Measurements from ENCODE around the gene BNC2.
"Not testable (repeated sequence)": the region's sequence is repeated elsewhere in the genome, so short reads cannot be mapped to it uniquely, and the experiment has no call there.

BNC2 gene, protein sequence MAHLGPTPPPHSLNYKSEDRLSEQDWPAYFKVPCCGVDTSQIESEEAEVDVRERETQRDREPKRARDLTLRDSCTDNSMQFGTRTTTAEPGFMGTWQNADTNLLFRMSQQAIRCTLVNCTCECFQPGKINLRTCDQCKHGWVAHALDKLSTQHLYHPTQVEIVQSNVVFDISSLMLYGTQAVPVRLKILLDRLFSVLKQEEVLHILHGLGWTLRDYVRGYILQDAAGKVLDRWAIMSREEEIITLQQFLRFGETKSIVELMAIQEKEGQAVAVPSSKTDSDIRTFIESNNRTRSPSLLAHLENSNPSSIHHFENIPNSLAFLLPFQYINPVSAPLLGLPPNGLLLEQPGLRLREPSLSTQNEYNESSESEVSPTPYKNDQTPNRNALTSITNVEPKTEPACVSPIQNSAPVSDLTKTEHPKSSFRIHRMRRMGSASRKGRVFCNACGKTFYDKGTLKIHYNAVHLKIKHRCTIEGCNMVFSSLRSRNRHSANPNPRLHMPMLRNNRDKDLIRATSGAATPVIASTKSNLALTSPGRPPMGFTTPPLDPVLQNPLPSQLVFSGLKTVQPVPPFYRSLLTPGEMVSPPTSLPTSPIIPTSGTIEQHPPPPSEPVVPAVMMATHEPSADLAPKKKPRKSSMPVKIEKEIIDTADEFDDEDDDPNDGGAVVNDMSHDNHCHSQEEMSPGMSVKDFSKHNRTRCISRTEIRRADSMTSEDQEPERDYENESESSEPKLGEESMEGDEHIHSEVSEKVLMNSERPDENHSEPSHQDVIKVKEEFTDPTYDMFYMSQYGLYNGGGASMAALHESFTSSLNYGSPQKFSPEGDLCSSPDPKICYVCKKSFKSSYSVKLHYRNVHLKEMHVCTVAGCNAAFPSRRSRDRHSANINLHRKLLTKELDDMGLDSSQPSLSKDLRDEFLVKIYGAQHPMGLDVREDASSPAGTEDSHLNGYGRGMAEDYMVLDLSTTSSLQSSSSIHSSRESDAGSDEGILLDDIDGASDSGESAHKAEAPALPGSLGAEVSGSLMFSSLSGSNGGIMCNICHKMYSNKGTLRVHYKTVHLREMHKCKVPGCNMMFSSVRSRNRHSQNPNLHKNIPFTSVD

DNA sequence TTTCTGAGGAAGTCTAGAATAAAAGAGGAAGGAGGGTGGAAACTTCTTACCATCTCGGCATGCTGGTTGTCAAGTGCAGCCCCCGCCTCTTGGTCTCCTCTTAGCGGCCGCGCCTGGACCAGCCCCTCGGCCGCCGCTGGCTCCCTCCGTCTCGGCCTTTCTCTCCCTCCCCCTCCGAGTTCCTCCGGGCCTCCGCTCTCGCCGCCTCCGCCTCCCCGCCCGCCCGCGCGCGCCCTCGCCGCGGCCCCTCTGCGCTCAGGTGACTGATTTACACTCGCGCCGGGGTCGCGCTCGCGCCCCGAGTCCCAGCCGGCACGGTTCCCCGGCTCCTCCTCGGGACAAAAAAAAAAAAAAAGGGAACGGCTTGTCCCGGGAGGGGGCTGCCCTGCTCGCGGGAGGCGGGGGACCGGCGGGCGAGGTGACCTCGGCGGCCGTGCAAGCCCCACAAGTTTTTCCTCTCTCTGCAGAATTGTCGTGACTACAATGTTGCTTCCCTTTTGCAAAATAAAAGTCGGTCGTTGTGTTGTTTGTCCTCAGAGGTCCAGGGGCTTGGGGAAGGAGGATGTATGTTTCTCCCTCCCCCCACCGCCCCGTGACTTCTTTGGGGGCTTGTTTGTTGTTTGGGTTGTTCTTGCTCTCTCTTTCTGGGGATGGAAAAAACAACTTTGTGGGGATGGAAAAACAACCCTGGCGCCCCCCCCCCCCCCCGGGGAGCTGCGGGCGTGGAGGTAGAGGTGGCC is at the start of gene BNC2:
TSS of gene BNC2 (minus strand) at position 75 of the 740 bp plus-strand sequence. CDS start at position 53, 22 bp downstream.
- FAIRE-seq, result no peak

DNA sequence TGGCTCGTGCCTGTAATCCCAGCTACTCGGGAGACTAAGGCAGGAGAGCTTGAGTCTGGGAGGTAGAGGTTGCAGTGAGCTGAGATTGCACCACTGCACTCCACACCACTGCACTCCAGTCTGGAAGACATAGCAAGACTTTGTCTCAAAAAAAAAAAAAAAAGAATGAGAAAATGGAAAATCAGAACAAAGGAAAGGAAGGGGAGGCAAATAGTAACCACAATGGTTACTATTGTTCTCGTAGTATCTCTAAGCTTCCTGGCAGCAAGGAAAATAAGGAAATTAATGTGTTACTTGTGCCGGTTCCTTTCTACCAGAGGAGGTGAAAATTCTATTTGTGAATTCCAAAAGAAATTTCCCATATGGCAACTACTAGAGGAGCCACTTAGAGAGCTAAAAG is 48.5 kb upstream of the BNC2 start:
- no peak for FAIRE-seq

DNA sequence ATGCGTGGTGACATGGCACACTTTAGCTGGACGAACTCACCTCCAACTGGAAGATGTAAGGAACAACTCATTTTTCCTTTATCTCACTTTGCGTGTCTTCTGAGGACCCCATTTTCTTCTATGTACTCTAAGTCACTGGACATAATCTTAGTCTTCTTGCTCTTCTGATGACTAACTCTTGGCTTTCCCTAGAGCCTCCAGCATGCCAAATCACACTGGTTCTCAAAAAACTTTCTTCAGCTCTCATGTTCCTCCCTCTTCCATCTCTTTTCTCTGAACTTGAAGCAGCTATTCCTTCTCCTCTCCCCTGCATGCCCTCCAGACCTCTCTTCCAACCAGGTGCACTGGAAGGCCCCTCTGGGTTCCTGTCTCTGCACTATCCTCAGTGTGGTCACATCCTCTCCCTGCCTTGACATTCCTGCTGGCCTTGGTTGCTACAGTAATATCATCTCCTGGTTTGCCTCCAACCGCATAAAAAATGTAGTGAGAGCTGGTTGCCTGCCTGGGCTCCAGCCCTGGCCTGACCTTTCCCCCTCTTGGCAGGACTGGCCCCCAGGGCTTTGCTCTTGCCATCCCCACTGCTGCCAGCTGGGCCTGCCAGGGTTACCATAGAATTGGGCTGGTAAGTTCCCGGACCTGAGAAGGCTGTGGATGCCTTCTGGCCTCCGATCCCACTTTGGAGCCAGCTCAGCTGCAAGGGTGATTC is 44.8 kb upstream of the BNC2 start:
- FAIRE-seq, result no peak

DNA sequence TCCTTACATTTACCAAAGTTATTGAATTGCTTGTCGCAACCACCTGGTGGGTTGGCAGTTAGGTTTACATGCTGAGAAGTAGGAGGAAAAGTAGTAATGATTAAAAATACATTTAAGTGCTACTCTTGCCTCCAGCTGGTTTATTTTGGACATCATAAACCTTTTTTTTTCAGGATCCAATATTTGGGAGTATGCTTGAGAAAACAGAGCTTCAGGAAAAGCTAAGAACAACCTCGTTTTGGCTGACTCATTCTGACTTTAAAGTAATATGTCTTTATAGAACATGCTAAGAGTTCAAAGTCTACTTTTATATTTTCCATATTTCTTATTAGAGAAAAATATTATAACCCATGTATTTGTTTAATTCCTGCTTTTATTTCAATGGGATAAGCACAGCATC is 41.7 kb upstream of the BNC2 start:
- no peak for FAIRE-seq

DNA sequence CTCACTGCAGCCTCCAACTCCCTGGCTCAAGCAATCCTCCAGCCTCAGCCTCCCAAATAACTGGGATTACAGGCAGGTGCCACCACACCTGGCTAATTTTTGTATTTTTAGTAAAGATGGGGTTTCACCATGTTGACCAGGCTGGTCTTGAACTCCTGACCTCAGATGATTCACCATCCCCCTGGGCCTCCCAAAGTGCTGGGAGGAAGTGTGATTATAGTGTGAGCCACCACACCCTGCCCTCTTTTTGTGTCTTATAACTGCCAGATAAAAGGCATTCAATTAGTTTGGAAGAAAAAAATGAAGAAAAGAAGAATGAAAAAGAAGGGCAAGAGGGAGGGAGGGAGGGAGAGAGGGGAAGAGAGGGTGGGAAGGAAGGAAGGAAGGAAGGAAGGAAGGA is 37.7 kb upstream of the BNC2 start:
- not testable (repeated sequence) for FAIRE-seq

DNA sequence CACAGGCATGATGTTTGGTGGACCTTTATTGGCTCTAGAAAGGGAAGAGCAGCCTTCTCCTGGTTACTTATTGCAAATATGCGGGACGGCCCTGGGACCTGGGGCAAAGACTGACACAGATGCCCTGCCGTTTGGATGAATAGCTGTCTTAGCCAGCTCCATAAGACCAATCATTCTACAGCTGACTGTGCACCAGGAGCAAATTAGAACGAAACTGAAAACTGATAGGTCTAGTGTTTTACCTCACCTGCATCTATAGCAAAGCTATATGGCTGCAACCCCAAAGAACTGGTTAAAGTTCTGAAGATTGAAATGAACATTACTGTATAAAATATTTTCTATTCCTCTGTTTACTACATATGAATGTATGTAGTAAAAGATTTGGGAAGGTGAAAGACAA is 34.2 kb upstream of the BNC2 start:
- FAIRE-seq, result no peak

DNA sequence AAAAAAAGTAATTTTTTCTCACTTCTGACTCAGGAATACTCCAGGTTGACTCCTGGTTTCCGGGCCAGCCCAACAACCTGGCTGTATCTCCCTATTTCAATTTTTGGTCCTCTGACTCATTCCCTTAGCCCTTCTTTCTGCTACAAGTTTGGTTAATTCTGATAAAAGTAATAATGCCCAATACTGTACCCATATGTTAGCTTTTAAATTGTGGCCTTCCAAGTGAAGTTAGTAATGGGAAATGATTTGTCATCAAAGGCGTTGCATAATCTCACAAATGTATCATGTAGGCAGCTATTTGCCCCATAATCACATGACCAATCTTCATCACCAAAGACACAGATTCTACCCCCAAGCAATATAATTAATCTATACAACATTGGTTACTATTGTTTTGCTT is 31.1 kb upstream of the BNC2 start:
- no peak for FAIRE-seq

DNA sequence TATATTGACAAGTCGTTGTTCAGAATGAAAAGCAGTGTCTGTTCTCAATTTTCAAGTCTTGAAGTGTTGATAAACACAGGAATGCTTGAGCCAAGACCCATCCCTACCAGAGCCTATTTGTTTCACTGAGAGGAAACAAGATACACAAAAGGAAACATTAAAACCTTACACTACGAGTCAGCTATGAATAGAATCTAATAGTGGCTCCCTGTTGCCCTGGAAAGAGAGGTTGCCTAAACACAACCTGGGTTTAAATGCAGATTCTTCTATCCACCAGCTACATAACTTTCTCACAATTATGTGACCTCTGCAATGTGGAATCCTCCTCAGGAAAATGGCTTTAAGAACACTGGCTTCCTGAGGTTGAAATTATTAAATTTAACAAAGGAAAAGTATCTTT is 29.1 kb upstream of the BNC2 start:
- FAIRE-seq, result no peak

DNA sequence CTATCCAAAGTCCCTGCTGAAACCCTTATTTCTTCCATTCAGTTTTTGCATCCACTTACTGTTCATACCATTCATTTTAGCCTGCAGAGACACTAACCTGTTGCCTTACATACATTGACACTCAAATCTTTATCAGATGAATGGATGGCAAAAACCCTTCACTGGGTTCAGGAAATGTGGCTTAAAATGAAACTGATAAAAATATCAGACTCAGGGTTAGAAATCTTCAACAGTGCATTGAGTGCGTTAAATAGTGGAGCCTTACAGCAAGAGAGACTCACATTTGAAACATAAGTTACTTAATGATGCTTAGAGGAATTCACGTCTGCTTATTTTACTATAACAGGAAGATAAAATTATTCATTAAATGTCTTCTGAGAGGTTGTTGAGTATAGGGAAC is 28.0 kb upstream of the BNC2 start:
- no peak for FAIRE-seq

DNA sequence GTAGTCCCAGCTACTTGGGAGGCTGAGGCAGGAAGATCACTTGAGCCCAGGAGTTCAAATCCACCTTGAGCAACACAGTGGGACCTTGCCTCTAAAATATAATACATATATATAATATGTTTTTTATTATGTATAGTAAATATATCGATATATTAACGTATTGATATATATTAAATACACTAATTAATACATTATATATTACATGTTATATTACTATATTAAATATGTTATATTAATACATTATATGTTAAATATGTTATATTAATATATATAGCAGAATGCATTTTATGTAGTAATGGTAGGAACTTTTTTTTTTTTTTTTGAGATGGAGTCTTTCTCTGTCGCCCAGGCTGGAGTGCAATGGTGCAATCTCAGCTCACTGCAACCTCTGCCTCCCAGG is 18.1 kb upstream of the BNC2 start:
- peak; percentile 93 for FAIRE-seq

DNA sequence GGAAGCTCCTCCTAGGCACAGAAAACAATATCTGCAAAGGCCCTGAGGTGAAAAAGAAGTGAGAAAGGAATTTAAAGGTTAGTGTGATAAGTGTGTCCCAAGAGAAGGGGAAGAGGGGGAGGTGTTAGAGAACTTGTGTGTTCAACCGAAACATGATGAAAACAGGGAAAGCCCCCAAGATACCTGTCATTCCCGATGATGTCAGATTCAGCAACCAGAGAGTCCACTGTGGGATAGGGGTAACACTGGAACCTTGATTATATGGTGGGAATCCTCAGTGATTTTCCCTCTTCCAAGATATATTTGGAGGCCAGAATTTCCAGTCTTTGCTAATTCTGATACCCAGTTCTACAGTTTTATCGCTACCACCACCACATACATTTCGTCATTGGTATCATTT is 15.5 kb upstream of the BNC2 start:
- FAIRE-seq, result no peak

DNA sequence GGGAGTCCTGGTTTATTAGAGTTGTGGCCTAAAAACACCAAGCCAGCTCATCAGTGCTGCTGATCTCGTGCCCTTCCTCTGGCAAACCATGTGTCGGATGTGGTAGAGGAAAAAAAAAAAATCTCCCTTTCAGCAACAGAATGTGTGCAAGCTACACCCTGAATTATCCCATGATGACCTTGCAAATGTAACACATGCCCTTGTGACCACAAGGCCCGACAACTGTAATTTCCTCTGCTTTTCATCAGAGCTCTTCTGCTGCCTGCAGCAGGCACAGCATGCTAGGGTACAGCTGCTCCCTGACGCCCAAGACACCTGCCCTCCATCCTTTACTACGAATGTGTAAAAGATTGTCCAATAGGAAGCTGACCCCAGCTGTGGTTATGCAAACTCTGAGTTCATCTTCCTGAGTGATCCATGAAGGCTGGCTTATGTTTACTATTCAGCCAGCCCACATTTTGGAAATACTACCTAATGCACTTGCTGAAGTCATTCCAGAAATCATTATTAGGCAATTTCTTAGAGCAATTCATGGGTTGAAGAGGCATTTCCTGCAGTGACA is 14.6 kb upstream of the BNC2 start:
- FAIRE-seq, result no peak

DNA sequence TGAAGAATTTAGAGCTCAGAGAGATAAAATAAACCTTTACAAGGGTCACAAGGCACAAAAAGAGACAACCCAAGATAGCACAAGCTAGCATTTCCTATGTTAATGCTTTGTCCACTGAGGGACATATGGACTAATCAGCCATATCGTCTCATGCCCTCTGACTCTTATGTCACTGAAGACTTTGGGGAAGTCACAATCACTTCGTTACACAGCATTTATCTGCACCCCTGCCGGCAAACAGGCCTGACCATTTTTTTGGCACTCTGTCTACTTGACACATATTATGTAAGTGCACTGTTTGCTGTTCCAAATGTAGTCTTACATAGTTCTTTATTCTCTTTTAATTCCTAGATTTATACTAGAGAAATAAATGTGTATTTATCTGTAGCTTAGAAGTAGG is 13.9 kb upstream of the BNC2 start:
- FAIRE-seq, result no peak

DNA sequence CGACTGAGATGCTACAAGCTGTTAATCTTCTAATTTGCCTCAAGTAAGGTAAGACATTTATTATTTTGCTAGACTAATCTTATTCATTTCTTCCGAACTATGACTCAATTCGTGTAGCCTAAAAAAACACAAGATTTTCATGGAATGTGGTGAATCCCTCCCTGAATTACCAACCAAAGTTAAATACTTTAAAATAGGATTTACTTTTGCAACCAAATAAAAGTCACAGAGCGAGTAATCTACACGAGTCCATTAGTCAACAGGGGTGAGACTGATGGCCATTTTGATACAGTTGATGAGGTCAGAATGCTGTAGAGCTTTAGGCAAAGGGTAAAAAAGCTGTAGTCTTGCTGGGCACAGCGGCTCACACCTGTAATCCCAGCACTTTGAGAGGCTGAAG is 13.1 kb upstream of the BNC2 start:
- no peak for FAIRE-seq

DNA sequence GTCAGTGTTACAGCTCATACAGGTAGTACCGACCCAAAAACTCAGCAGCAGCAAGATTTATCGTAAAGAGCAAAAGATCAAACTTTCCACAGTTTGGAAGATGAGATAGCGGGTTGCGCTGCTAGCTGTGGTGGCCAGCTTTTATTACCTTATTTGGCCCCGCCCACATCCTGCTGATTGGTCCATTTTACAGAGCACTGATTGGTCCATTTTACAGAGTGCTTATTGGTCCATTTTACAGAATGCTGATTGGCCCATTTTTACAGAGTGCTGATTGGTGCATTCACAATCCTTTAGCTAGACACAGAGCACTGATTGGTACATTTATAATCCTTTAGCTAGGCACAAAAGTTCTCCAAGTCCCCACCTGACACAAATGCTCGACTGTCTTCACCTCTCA is 12.0 kb upstream of the BNC2 start:
- FAIRE-seq, result not testable (repeated sequence)

DNA sequence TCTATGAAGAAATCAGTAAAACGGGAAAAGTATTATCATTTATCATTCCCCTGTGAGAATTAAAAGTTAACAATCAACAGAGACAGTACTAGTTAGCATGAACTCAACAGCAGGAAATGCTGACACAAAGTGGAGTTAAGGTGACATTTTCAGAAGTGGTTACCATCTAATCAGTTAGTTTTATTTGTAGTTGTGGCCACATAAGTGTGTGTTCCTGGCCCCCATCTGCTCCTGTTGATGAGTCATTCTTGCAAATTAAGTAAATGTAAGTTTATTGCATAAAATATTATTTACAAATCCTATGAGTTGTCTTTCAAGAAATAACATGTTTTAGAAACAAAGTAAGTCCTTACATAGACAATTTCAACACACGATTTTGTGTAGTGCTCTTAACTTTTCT is 8.9 kb upstream of the BNC2 start:
- no peak for FAIRE-seq

DNA sequence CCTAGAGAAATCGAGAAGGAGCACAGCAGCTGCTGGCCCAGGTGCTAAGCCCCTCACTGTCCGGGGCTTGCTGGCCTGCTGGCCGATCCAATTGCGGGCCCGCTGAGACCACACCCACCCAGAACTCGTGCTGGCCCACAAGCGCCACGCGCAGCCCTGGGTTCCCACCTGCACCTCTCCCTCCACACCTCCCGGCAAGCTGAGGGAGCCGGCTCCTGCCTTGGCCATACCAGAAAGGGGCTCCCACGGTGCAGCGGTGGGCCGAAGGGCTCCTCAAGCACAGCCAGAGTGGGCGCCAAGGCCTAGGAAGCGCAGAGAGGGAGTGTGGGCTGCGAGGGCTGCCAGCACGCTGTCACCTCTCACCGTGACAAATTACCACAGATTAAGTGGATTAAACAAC is 6.8 kb upstream of the BNC2 start:
- FAIRE-seq, result no peak

DNA sequence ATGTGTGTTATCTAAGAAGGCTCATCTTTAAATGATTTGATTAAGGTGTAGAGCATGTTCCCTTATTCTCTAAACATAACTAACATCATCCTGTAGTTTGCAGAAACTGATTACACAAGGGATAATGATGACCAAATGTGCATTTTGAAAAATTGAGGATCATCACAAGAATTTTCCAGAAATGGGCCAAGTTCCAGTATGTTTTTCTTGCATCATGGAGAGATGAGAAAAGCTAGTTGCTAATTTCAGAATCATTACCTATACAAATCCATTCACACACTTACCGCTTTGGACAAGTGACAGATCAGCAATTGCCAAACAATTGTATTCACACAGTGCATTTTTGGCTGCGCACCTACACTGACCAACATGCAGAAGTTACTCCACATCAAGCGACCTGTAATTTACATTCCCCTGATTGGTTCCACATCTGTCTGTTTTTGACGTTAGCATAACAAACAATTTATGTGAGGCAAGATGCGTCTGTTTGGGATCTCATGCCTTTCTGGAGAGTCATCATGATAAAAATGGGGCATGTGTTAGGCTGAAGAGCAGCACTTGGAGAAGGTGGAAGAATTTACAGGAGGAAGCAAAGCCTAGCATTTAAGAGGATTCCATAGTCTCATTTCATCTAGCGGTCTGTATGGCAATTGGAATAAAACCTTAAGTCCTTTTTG is 2.8 kb upstream of the BNC2 start:
- no peak for FAIRE-seq

DNA sequence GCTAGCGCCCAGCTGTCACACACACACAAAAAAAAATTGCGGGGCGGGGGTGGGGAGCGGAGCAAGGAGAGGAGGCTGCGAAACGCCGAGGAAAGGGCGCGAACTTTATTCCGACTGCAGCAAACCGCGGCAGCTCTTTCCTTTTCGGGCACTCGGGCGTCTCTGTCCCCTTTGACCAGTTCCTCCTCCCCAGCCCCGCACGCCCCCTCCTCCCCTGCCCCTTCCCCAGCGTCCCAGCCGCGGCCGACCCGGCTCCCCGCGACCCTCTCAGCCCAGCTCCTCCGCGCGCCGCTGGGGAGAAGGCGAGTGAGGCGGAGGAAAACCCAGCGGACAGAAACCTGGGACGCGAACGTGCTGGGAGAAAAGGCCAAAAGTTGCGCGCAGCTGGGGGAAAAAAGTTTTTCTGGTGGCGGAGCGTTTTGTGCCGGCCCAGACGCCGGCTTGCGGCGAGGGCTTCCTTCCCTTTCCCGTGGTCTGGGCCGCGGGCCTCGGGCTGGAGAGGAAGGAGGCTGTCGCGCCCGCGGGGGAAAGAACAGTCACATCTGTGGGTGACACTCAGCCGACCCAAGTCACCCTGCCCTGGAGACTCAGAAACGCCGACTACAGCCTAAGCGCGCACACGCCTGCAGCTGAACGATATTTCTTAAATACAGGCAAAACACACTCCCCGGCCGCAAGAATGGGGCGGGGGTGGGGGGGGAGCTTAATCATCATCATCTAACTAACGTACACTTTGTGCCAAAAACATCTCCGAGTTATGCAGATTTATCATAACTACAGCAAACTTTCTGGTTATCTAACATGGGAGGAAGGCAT is 1.1 kb upstream of the BNC2 start:
- FAIRE-seq, result no peak

DNA sequence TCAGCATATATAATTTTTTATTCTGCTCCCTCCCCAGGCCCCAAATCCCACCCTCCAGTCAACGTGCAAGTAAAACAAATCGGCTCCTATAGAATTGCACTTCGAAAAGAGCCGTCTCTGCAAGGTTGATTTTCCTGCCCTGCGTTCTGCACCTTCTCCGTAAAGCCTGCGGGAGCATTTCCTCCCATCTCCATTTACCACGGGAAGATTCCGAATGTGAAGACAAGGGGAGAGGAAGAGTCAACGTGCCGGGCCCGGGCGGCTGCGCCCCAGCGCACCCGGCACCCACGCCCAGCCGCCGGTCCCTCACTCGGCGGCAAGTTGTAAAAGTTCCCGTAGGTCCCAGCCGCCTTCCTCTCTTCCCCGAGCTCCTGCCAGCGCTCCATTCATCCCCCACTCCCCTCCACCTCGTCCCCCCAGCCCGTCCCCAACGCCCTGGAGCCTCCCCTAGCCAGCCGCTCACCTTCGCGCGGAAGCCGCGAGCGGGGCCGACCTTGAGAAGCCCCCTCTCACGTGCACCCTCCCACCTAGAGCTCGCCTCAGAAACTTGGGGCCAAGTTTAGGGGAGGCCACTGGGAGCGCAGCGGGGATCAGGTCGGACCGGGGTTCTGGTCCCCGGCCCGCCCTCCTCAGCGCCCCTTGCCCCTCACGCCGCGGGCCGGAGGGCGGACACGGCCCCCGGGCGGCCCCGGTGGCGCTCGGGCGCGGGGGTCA is 431 bp downstream of the BNC2 start:
- FAIRE-seq, result no peak

Data from A204.1 (cell line).